Measurements from ENCODE around the gene NAA11.

The NAA11 gene

DNA sequence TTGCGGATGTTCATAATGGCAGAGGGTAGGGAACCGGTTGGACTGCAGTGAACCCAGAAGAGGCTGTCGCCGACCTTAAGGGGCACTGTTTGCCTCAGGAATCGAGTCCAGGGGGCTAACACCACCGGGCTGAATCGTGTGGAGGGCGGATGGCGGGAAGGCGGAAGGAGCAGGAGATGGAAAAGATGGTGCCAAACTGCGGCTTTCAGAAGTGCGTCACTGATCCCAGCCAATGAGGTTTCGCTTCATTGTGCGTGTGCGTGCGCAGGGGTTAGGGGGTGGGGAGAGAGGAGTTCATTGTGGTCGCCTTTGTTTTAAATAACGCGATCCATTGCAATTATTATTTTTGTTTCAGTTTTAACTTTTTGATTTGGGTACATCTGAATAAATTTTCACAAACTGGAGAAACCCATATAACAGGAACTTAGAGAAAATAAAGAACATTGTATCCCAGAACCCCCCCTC, at the start of gene NAA11:
TSS of gene NAA11 (minus strand) at position 198 of the 465 bp plus-strand sequence. CDS start at position 14, 184 bp downstream.
- no peak for TF ChIP-seq CTCF (IDR thresholded peaks at IDR 0.05; ENCODE audit: unreplicated experiment in 3 of 3)
- H3K36me3 Mint-ChIP-seq (ENCODE audit: low read depth), result no peaks in the 10 kb centered on the region
- no peaks in the 10 kb centered on the region for H3K9me3 Mint-ChIP-seq
- peaks cover 4% of the 10 kb centered on the region for H3K27me3 Mint-ChIP-seq (ENCODE audit: low read depth)
- no peak within 1 kb of the TSS for H3K27ac Mint-ChIP-seq
- no peak within 1 kb of the TSS for H3K4me3 Mint-ChIP-seq
- H3K4me1 Mint-ChIP-seq, result no peaks in the 10 kb centered on the region

DNA sequence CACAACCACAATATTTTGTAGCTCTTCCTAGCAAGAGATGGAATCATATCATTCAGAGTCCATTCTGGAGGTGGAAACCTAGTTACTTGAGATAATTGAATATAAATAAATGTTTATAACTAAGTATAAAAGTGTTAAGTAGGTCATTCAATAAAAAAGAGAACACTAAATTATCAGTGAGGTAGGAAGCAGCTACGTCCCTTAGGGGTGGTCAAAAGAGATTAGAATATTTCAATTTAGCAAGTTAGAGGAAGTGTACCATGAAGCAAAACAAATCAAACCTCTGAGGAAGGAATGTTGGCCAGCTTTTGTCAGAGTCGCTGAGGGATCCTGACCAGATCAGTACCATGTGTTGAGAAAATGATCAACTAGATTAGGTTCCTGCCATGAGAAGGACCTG, 44.2 kb upstream of the NAA11 start:
- TF ChIP-seq CTCF (IDR thresholded peaks at IDR 0.05; ENCODE audit: unreplicated experiment in 3 of 3), result no peak
- H3K4me1 Mint-ChIP-seq, result peaks cover 13% of the 10 kb centered on the region
- no peaks in the 10 kb centered on the region for H3K27me3 Mint-ChIP-seq (ENCODE audit: low read depth)
- no peaks in the 10 kb centered on the region for H3K36me3 Mint-ChIP-seq (ENCODE audit: low read depth)
- no peak overlapping the region for H3K4me3 Mint-ChIP-seq
- no peak overlapping the region for H3K27ac Mint-ChIP-seq
- peaks cover 2% of the 10 kb centered on the region for H3K9me3 Mint-ChIP-seq

GRCh38 chr4:79367096-79367495, 41.2 kb upstream of the NAA11 start:
- H3K4me3 Mint-ChIP-seq, result no peak overlapping the region
- no peak overlapping the region for H3K27ac Mint-ChIP-seq
- peaks cover 2% of the 10 kb centered on the region for H3K9me3 Mint-ChIP-seq
- peaks cover 13% of the 10 kb centered on the region for H3K4me1 Mint-ChIP-seq
- TF ChIP-seq CTCF (IDR thresholded peaks at IDR 0.05; ENCODE audit: unreplicated experiment in 3 of 3), result no peak
- no peaks in the 10 kb centered on the region for H3K36me3 Mint-ChIP-seq (ENCODE audit: low read depth)
- no peaks in the 10 kb centered on the region for H3K27me3 Mint-ChIP-seq (ENCODE audit: low read depth)

DNA sequence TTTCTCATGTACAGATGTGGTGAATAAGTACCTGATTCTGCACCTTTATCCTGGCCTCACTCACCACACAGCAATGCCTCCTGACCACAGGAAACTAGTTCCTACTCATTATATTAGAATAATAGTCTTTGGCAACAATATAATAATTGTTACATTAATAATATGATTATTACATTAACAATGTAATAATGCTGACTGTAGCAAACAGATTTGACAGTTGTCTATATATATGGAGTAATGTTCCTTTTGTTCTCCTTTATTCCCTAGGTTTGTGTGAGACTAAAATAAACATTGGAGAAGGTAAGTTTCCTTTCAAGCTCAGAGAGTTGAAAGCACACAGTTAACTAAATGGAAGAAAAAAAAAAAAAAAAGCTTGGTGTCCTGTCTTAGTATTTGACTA, 40.6 kb upstream of the NAA11 start:
- peaks cover 2% of the 10 kb centered on the region for H3K9me3 Mint-ChIP-seq
- H3K4me3 Mint-ChIP-seq, result no peak overlapping the region
- TF ChIP-seq CTCF (IDR thresholded peaks at IDR 0.05; ENCODE audit: unreplicated experiment in 3 of 3), result no peak
- no peaks in the 10 kb centered on the region for H3K27me3 Mint-ChIP-seq (ENCODE audit: low read depth)
- no peaks in the 10 kb centered on the region for H3K36me3 Mint-ChIP-seq (ENCODE audit: low read depth)
- H3K27ac Mint-ChIP-seq, result peak overlapping the region in 1 of 3 experiments; percentile 64
- H3K4me1 Mint-ChIP-seq, result peaks cover 13% of the 10 kb centered on the region

DNA sequence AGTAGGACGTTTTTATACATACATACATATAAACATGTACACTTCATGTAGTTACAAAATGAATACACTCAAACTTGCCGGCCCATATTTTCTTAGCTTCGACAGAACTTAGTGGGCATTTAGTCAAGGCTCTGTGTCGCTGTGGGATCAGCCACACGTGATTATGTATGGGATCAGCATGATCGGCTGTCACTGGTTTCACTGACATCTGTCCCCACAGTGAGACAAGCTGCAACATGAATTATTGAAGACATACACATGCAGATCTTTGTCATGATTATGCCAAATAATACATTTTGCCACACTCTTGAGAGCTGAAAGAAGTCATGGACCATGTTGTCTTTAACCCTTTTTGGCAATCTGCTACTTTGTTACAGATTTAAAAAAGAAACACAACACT, 38.2 kb upstream of the NAA11 start:
- no peak for TF ChIP-seq CTCF (IDR thresholded peaks at IDR 0.05; ENCODE audit: unreplicated experiment in 3 of 3)

DNA sequence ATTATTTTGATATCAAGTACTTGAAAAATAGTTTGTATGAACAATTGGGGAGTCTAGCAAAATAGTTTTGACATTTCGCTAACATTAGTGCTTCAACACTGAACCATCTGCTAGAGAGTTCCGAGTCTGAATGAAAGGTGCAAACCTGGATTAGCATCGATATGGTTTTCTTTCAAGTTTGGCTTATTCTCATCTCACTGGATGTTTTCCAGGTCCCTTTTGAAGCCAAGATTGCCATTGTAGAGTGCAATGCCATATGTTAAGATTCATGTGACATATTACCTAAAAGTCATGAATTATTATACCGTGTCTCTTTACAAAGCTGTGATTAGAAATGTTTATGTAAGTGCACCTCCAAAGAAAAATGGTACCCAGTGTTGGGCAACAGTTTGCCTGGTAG, 36.8 kb upstream of the NAA11 start:
- Mint-ChIP-seq H3K27ac (no peak overlapping the region), H3K9me3 (no peaks in the 10 kb centered on the region), H3K36me3 (ENCODE audit: low read depth) (no peaks in the 10 kb centered on the region), H3K4me1 (peaks cover 13% of the 10 kb centered on the region), H3K27me3 (ENCODE audit: low read depth) (no peaks in the 10 kb centered on the region), H3K4me3 (no peak overlapping the region)
- TF ChIP-seq CTCF (IDR thresholded peaks at IDR 0.05; ENCODE audit: unreplicated experiment in 3 of 3), result no peak

More for the DNA sequence above, 38.2 kb upstream of the NAA11 start:
- no peaks in the 10 kb centered on the region for H3K27me3 Mint-ChIP-seq (ENCODE audit: low read depth)
- no peaks in the 10 kb centered on the region for H3K9me3 Mint-ChIP-seq
- H3K36me3 Mint-ChIP-seq (ENCODE audit: low read depth), result no peaks in the 10 kb centered on the region
- H3K4me1 Mint-ChIP-seq, result peaks cover 13% of the 10 kb centered on the region
- H3K4me3 Mint-ChIP-seq, result no peak overlapping the region
- H3K27ac Mint-ChIP-seq, result no peak overlapping the region

Measured in nephron (organoid).